Upper lobe of right lung (tissue), 1 donor: ENCODE measurements around the gene SLC49A3. TPM values are rescaled to one million over a fixed set of nuclear protein-coding genes. Genes with fewer than 3 reads are reported as not detected.
"Not testable (repeated sequence)": the region's sequence is repeated elsewhere in the genome, so short reads cannot be mapped to it uniquely, and the experiment has no call there.

Source experiments
- ATAC-seq: fragments of 200-7000 bp; cut with Tn5 transposase; one replicate; pipeline ENCODE4 v1.9.1; 2020; ENCODE audit warnings: mild to moderate bottlenecking, moderate library complexity
- DNase-seq: peaks from one replicate; pipeline ENCODE4 v3.0.0-alpha.2; 2020
- H3K27ac ChIP-seq: fragments of 200-600 bp; one replicate; pipeline ENCODE4 v1.8.0; 2022
- H3K27me3 ChIP-seq: fragments of 200-600 bp; one replicate; pipeline ENCODE4 v1.8.0; 2022; ENCODE audit warnings: mild to moderate bottlenecking
- H3K36me3 ChIP-seq: fragments of 200-600 bp; one replicate; pipeline ENCODE4 v1.8.0; 2022
- H3K4me1 ChIP-seq: fragments of 200-600 bp; one replicate; pipeline ENCODE4 v1.8.0; 2022
- H3K4me3 ChIP-seq: fragments of 200-600 bp; one replicate; pipeline ENCODE4 v1.8.0; 2022; ENCODE audit warnings: mild to moderate bottlenecking
- H3K9me3 ChIP-seq: fragments of 200-600 bp; one replicate; pipeline ENCODE4 v1.8.0; 2022
- intact Hi-C: fragments of 100-400 bp; cut with DNase I; formaldehyde crosslinking; loops from one replicate; pipeline ENCODE4 v1.11.0; 2022
- total RNA-seq: library from RNA; stranded (reverse); fragmentation: NEBNext Ultra II Directional; extraction: Animal tissue kit (Norgen Biotek cat#: 25700); gene quantifications from one replicate; pipeline ENCODE4 v1.2.1, GENCODE V29; 2021
- TF ChIP-seq, protein P1 (sequence below): fragments of 200-600 bp; IDR thresholded peaks from one replicate; pipeline ENCODE4 v1.8.0; 2022; ENCODE audit warnings: antibody characterized with exemption
- donor health status: DM: no; HTN: yes; CAD: no; lungs with severe emphysema.

SLC49A3 gene
- total RNA-seq, 1 donor from 2014 or later: 32.9 TPM

DNA sequence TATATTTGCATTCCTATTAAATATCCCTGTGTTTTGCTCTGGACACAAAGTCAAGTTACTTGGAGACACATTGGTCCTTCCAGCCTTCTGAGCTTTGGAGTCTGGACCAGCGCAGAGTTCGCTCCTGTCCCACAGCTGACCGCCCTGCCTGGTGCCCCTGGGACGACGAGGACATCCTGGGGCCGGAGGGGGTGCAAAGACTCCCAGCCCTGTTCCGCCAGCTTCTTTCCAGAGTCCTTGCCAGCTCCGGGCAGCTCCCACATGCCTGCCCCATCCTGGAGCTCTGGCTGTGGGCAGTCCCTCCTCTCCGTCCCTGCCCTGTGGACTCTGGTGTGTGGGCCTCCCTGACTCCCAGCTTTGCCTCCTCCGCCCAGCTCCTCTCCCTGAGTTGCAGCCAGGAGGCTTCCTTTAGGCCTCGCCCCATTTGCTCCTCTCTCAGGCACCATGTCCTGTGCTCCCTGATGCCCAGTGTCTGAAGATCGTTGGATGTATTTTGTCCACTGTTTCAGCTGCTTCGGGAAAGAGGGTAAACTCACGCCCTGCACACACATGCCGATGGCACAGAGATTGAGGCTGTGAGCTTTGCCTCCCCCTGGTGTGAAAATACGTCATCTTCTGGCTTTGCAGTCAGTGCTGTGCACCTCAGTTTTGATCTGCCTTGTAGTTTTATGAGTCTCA is 11.8 kb upstream of the SLC49A3 start:
- Histone ChIP-seq H3K36me3 (no peaks in the 10 kb centered on the region), H3K9me3 (no peaks in the 10 kb centered on the region), H3K4me1 (peaks cover 10% of the 10 kb centered on the region), H3K4me3 (no peak overlapping the region), H3K27me3 (no peaks in the 10 kb centered on the region), H3K27ac (no peak overlapping the region)
- TF ChIP-seq, protein P1, sequence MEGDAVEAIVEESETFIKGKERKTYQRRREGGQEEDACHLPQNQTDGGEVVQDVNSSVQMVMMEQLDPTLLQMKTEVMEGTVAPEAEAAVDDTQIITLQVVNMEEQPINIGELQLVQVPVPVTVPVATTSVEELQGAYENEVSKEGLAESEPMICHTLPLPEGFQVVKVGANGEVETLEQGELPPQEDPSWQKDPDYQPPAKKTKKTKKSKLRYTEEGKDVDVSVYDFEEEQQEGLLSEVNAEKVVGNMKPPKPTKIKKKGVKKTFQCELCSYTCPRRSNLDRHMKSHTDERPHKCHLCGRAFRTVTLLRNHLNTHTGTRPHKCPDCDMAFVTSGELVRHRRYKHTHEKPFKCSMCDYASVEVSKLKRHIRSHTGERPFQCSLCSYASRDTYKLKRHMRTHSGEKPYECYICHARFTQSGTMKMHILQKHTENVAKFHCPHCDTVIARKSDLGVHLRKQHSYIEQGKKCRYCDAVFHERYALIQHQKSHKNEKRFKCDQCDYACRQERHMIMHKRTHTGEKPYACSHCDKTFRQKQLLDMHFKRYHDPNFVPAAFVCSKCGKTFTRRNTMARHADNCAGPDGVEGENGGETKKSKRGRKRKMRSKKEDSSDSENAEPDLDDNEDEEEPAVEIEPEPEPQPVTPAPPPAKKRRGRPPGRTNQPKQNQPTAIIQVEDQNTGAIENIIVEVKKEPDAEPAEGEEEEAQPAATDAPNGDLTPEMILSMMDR: no peak
- intact Hi-C loops: no loop called here
- ATAC-seq (no peak), DNase-seq (no peak)

DNA sequence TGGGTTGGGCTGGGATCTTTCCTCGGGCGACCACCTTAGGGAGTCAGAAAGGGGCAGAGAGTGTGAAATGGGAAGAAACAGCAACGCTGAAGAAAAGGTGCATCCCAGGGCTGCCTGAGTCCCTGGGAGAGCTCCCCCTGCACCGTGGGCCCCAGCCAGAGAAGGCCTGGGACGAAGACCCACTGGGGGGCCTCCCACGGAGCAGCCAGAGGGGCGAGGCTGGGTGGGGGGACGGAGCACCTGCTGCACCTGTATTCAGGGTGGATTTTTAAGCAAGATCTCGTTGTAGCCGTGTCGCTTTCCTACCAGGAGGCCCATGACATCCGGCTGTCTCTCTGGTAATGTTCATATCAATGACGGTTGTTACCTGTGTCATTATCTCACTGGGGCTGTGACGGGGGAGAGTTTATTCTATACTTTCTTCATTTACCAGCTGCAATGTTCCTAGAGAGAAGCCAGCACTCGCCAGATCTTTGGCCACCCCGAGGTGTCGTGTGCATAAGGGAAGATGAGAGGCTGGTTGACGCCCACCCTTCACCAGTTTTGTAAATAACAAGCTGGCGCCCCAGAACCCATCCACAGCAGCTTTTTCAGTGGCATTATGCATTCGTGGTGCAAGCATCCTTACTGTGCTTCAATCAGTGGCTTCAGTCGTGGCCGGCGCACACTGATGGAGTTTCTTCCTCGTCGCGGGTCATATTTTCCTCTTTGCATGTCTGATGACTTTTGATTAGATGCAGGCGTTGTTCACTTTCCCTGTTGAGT is 11.0 kb upstream of the SLC49A3 start:
- DNase-seq (no peak), ATAC-seq (no peak)
- intact Hi-C loops: no loop called here
- no peaks in the 10 kb centered on the region for H3K9me3 ChIP-seq
- H3K4me3 ChIP-seq: no peak overlapping the region
- H3K4me1 ChIP-seq: peaks cover 10% of the 10 kb centered on the region
- no peaks in the 10 kb centered on the region for H3K36me3 ChIP-seq
- no peaks in the 10 kb centered on the region for H3K27me3 ChIP-seq
- H3K27ac ChIP-seq: peak overlapping the region; percentile 60
- TF ChIP-seq, protein P1: no peak

GRCh38 chr4:694341-694940 is 5.5 kb upstream of the SLC49A3 start:
- H3K27ac ChIP-seq, ATAC-seq, H3K9me3 ChIP-seq, DNase-seq, intact Hi-C loops, H3K36me3 ChIP-seq, H3K4me3 ChIP-seq, H3K27me3 ChIP-seq: not testable (repeated sequence)
- peaks cover 12% of the 10 kb centered on the region for H3K4me1 ChIP-seq

- H3K36me3 ChIP-seq: no peaks in the 10 kb centered on the region
- H3K27me3 ChIP-seq: no peaks in the 10 kb centered on the region
- ATAC-seq (no peak), DNase-seq (no peak)
- intact Hi-C loops: no loop called here
- no peaks in the 10 kb centered on the region for H3K9me3 ChIP-seq
- H3K4me1 ChIP-seq: peaks cover 17% of the 10 kb centered on the region
- no peak overlapping the region for H3K27ac ChIP-seq
- no peak overlapping the region for H3K4me3 ChIP-seq
- TF ChIP-seq, protein P1: no peak
Measured at GRCh38 chr4:692771-693554, 4.0 kb upstream of the SLC49A3 start.

DNA sequence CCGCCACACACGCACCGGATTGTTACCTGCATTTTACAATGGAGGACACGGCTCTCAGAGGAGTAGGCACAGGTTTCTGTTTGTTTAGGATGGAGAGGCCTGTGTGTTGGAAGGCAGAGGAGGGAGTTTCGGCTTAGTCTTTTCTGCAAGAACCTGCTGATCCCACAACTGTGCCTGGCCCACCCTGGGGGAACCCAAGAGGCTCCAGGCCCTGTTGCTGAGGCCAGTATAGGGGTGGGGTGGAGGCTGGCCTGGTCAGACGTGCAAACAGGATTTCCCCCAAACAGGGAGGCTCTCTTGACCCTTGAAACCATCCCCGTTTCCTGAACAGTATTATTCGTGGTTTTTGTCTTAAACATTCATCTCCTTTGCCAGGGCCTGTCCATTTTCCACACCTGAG is 772 bp upstream of the SLC49A3 start:
- Histone ChIP-seq H3K27ac (peak overlapping the region; percentile 88), H3K36me3 (no peaks in the 10 kb centered on the region), H3K9me3 (no peaks in the 10 kb centered on the region), H3K27me3 (no peaks in the 10 kb centered on the region), H3K4me3 (peak overlapping the region; percentile 67), H3K4me1 (peaks cover 28% of the 10 kb centered on the region)
- TF ChIP-seq, protein P1: no peak
- no peak for DNase-seq
- intact Hi-C loops: no loop called here
- ATAC-seq: no peak
